Glomerular visceral epithelial cell (primary cell): ENCODE measurements around the gene EIF2B4.
A peak's percentile ranks its signal among the peaks of the same experiment; 100 is the strongest.

ENCODE experiments used
- DNase-seq: peaks from one replicate; pipeline ENCODE4 v3.0.0-alpha.2; 2016; ENCODE audit errors: extremely low spot score

The EIF2B4 gene

DNA sequence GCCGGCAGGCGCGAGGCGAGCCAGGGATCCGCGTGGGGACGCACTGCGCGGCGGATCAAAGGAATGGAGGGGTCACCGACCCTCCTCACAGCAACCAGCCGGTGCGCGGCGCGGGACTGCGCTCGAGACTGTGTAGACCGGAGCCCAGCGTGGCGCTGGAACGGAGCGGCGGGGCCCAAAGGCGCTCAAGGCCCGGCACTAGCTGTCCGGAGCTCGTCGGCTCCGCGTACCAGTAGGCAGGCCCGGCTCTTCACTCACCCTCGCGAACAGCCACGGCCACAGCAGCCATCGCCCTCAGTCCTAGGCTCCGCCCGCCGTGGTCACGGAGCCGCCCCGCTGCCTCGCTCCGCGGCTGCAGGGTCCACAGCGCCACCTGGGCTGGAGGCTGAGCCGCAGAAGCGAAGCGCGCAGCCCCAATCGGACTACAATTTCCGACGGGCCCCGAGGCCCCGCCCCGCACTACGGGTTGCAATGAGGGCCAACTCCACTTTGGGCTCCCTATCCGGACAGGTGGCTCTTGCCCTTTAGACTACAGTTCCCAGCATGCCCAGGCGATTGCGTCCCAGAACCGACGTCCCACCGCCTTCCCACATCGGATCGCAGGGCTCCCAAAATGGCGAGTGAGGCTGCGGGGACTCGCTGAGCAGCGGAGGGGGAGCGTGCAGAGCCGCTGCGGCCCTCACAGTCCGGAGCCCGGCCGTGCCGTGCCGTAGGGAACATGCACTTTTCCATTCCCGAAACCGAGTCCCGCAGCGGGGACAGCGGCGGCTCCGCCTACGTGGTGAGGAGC lies at the start of gene EIF2B4, which contains the start of gene SNX17:
TSS of gene EIF2B4 (minus strand) at position 313 of the 790 bp plus-strand sequence. CDS start at position 289, 24 bp downstream.
TSS of gene SNX17 (plus strand) at position 591 of the 790 bp plus-strand sequence. CDS start at position 719, 128 bp downstream.
- peak; percentile 98 for DNase-seq

DNA sequence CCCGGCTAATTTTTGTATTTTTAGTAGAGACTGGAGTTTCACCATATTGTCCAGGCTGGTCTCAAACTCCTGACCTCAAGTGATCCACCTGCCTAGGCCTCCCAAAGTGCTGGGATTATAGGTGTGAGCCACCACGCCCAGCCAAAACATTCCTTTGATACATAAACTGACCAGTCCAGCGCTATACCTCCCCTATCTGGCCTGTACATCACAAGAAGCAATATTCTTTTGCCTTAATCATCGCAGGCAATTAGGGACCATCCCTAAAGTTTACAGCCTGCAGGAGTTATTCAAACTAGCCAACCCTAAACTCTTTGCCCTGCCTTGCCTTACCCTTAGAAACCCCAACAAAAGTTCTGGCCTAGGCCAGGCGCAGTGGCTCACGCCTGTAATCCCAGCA lies 46.0 kb upstream of the EIF2B4 start:
- no peak for DNase-seq

DNA sequence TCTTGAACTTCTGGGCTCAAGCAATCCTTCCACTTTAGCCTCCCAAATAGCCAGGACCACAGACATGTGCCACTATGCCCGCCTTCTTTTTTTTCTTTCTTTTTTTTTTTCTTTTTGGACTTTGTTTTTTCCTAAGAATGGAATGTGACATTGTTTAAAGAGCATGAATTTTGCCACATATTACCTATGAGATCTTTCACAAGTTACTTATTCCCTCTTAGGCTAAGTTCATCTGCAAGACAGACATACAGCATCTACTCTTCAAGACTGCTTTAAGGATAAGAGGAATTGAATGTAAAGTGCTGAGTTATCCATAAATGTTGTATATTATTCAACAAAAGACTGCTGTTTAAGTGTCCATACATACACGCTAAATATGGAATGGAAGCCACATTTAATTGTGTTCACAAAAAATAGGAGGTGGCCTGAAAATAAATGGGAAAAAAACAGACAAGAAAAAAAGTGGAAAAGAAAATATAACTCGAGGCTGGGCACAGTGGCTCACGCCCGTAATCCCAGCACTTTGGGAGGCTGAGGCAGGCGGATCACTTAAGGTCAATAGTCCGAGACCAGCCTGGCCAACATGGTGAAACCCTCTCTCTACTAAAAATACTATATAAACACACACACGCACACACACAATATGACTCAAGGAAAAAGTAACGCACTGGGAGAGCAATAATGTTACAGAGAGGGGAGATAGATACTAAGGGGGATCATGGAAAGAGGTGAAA lies 42.4 kb upstream of the EIF2B4 start:
- DNase-seq, result no peak

DNA sequence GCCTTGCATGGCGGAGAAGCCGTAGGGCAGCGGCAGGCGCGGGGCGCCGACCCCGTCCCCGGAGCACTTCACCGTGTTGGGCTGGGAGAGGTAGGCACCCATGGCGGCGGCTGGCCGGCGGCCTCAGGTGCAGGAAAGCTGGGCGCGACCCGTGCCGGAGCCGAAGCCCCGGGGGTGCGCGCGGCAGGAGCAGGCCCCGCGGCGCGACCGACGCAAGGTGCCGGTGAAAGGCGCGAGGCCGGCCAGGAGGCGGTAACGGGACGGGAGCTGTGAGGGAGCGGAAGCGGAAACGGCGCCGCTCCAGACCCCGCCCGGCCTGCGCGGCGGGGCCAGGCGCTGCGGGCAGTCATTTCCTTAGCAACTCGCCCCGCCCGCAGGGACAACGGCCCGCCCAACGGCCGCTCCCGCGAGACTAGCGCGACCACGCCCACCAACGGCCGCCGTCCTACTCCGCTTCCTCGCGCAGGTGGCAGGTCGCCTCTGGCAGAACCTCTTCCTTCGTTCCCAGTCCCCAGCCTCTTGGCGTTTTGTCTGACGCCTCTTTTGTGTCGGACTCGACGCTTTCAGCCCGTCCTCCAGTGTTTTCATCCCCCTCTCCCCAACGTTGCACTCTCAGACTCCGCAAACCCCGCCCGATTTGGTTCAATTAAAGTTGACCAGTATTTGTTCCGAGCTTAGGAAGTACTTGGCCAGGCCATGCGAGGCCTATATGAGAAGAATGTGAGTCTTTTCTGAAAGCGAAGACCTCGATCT lies 39.4 kb upstream of the EIF2B4 start, which contains the start of gene PPM1G:
TSS of gene PPM1G (minus strand) at position 271 of the 753 bp plus-strand sequence. CDS start at position 102, 169 bp downstream.
- peak; percentile 91 for DNase-seq

DNA sequence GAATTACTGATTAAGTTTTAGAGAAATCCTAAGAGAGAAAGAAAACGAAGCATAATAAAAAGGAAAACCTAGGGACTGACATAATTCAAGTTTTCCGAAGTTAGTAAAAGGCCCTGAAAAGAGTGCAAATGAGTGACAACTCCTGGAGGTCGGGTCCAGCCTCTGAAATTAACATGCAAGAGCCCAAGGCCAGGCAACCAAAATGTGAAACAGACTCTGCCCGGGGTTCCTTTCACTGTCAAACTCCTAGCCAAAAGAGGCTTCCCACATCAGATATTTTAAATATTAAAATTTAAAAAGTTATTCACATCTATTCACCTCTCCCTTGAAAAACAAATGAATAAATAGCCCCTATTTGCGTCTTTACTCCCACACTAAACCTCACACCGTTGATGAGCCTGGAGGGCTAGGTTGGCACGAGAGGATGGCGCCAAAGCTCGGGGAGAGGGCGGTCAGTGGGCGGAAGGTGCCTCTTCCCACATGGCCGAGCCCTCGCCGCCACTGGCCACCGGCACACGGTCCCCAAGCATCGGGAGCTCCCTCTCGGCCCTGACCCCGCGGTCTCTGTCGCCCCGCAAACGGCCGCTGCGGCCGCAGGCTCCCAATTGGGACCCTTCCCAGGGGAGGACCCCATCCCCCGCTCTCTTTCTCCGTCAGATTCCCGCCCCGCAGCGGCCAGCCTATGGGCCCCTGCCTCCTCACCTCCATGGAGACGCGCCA lies 38.6 kb upstream of the EIF2B4 start:
- peak; percentile 24 for DNase-seq

DNA sequence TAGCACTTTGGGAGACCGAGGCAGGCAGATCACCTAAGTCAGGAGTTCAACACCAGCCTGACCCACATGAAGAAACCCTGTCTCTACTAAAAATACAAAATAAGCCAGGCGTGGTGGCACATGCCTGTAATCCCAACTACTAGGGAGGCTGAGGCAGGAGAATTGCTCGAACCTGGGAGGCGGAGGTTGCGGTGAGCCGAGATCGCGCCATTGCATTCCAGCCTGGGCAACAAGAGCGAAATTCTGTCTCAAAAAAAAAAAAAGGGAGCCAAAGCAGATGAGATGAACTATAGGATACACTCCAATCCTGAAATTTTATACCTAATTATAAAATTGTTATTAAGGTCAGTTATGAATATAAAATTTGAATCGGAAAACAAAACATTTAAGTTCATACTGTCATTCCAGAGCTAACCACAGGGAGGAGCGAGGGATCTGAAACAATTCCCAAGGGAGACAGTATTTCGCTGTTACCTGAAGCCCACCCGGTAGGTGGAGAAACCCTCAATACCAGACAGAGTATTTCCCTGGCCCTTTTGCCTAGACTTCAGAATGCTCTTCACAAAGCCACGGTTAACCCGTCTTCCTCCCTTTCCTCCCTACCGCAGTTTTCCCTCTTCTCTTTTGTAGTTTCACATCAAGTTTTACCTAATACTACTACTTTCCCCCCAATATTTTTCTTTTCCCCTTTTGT lies 37.8 kb upstream of the EIF2B4 start:
- peak; percentile 53 for DNase-seq

DNA sequence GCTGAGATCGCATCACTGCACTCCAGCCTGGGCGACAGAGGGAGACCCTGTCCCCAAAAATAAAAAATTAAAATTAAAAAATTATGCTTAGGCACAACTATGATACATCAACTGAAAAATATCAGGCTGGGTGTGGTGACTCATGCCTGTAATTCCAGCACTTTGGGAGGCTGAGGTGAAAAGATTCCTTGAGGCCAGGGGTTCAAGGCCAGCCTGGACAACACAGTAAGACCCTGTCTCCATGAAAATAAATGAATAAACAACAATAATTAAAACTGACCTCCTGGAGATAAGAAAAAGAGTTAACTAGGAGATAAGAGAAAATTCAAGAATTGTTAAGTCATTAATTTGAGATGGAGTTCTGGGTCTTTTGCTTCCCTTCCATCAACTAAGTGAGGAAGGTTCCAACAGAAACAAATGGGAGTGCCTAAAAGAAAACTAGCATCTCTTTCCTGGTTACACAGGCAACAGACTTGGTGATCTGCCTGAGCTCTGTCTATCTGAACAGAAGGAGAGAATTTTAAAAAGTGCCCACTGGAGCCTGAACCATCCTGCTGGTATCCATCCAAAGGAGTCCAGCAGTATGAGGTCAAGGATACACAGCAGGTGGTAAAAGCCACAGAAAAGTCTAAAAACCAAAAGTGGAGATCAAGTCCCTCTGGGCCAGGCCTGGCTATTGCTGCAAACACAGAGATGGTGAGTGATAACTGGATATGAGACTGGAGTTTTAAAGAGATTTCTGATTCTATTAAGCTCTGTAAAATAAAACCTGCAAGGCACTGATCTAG lies 30.4 kb upstream of the EIF2B4 start:
- DNase-seq, result no peak

DNA sequence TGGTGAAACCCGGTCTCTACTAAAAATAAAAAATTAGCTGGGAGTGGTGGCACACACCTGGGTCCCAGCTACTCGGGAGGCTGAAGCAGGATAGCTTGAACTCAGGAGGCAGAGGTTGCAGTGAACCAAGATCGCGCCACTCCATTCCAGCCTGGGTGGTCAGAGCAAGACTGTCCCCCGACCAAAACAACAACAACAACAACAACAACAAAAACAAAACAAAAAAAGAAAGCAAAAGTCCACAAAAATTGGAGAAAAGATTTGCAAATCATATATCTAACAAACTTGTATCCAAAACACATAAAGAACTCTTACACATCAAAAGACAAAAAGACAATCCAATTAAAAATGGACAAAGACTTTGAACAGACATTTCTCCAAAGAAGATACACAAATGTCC lies 28.8 kb upstream of the EIF2B4 start:
- DNase-seq, result no peak

DNA sequence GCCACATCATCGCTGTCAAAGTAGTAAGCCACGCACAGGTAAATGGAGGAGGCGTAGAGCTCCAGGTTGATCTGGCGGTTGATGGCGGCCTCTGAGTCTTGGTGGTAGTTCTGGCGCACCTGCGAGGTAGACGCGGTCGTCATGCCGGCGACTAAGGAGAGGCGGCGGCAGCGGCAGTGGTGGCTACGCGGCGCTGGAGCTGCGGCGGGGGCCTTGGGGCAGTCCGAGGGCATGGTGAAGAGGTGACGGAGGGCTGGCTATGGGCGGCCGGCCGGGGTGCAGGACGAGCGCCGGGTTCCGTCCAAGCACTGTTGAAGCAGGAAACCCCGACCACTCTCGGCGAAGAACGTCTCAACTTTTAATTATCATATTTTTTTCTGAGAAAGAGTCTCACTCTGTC lies 23.1 kb upstream of the EIF2B4 start:
- no peak for DNase-seq

DNA sequence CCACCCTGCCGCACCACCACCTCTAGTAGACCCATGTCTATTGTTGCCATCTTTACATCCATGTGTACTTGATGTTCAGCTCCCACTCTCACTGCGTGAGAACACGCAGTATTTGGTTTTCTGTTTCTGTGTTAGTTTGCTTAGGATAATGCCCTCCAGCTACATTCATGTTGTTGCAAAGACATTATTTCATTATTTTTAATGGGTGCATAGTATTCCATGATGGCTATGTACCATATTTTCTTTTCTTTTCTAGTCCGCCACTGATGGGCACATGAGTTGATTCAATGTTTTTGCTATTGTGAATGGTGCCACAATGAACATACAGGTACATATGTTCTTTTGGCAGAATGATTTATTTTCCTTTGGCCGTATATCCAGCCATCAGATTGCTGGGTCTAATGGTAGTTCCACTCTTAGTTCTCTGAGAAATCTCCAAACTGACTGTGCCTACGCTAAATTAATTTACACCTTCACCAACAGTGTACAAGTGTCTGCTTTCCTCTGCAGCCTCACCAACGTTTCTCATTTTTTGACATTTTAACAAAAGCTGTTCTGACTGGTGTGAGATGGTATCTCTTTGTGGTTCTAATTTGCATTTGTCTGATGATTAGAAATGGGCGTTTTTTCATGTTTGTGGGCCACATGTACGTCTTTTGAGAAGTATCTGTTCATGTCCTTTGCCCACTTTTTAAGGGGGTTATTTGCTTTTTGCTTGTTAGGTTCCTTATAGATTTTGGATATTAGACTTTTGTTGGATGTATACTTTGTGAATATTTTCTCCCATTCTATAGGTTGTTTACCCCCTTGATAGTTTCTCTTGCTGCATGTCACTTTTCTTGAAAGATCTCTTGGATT lies 20.9 kb upstream of the EIF2B4 start:
- DNase-seq, result no peak

DNA sequence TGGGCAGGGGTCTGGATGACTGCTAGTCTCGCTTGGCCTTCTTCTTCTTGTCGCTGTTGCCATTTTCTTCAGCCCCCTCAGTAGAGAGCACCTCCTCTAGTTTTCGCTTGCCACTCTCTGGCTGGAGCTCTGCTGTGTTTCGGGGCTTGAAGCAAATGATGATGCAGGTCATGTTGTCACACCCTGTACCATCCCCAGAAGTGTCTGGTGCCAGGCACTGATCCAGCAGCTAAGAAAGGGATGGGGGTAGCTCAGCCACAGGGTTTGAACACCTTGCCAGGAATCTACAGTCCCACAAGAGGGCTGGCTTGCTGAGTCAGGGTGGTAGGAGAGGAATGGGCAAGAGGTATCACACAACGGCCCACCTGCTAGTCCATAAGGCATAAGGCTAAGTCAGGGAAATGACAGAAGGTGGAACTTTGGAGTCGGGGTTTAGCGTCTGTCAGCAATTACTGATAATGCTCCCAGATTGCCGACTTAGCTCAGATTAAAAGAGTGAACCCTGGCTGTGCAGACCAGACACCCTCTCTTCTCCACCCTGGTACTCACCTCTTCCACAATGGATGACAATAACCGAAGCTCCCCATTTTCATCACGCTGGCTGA lies 11.5 kb upstream of the EIF2B4 start:
- DNase-seq, result no peak

DNA sequence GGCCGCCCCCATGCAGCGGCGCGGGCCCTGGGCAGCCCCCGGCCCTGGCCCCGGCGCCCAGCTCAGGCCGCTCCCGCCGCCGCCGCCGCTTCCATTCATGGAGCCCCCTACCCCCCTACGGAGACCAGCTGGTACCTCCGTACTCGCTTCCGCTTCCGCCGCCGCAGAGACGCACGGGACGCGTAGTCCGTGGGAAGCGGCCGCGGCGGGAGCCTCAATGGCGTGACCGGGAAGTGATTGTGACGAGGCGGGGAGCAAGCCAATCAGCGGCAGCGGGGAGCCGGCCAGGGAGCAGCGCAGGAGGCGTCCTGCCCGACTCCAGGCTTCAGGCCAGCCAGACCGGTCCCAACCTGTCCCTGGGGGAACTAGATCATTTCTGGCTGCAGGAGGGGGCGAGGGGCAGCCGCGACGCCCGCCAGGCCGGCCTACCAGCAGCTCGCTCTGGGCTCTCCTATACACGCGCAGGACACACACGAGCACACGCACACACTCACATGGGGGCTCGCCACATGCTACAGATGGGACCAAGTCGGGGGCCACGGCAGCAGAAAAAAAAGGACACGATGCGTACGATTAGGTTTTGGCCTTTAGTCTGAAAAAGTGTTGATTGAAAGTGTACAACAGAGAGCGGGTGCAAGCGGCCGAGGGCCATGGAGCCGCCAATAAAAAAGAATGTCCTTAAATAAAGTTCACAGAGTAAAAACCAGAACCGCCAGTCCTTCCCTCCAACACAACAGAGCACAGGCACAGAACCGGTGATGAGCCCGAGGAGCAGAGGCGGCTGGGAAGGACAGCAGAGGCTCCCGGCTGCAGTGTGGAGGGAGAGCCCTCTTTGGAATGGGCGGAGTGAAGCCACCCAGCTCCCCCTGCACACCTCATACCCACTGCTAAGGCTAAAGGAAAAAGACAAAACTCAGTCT lies 10.7 kb upstream of the EIF2B4 start, which contains the start of gene ZNF513:
TSS of gene ZNF513 (minus strand) at position 109 of the 920 bp plus-strand sequence. CDS start 208 bp downstream, outside the sequence.
- peak; percentile 62 for DNase-seq

DNA sequence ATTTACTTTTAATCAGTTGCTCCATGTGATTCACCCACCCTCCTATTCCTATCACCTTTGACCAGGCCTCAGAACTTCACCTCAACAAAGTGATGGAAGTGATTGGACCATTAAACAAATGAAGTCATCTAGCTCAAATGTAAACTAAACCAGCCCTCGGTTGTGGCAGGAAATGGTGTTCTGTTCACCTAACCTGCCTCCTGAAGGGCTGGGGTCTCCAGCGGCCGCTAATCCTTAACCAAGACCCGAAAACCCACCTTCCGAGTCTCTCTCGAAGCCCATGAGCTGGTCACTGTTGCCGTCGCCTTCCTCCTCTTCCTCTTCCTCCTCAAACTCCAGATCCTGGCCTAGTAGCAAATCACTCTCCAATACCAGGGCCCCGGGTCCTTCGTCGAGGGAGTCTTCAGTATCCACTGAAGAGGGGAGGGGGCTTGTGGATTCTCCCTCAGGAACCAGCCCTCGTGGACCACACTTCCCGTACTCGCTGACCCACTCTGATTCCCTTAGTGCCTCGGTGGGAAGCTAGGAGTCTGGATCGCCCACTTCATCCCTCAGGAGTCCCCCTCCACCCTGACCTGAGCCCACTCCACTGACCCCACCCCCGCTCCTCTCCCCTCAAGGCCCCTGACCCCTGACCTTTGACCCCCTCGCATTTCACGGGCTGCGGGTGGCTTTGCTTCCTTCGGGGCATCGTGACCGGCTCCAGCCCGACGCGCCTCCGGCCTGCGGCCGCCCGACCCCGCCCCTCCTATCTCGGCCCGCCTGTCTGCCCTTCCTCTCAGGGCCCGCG lies 9.9 kb upstream of the EIF2B4 start:
- peak; percentile 24 for DNase-seq

DNA sequence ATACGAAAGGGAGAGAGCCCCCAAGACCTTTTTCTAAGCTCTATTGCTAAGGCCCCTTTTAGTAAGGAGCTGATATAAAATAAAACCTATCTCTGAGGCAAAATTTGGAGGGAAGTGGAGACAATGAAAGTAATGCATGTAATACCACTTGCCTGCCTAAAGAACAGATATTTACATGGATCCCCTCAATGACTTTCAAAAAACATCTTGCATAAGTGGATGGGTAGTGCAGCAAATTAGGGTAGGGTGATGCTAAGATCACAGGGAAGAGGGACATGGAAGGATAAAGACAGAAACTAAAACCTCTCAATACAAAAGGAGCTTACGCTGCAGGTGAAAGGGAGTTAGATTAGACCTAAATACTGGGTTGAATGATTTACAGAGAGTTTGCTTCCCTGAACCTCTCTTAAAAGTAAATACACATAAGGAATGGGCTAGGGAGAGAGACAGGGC lies 9.3 kb upstream of the EIF2B4 start:
- no peak for DNase-seq

DNA sequence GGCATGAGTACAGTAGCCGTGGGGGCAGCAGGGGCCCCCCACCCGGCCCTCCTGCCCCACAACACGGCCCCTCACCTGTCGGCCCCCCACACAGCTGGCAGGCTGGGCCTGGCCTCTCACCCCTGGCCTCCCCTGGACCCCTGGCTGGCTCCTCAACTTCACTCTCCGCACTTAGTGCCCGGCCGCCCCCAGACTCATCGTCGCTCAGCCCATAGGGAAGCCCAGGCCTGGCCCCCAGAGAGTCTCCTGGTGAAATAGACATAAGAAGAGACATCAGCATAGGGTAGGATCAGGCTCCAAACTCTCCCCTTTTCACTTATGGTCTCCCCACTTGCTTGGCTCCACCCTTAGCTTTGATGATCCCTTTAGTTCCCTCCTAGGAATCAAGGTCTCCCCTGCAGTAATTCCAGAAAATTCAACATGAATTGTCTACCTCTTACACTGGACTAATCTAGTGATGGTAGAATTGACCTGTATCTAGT lies 8.7 kb upstream of the EIF2B4 start:
- no peak for DNase-seq

DNA sequence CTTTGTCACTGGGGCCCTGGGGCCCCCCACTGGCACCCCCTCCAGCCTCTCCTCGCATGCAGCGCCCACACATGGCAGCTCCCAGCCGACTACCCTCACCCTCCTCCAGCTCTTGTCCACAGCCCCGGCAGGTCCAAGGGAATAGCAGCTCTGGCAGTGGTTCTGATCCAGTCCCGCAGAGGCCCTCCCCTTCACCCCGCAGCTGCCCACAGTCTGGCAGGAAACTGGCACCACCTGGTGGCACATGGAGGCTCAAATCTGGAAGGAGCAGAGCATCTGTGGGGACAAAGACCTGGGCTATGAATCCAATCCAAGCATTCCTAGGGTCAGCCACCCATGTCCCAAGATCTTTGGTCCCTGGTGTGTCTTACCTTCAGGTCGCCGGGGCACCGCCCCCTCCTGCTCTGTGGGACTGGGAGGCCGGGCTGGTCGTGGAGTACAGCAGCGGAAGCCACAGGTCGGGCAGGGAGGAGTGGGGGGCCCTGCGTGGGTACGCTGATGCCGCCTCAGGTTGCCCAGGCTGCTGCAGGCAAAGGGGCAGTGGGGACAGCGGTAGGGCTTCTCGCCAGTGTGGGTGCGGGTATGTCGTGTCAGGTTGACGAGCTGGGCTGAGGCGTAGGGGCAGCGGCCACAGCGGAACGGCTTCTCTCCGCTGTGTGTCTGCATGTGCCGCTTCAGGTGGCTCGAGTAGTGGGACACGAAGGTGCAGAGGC lies 8.1 kb upstream of the EIF2B4 start:
- peak; percentile 30 for DNase-seq
